HG03025 (cell line): Measurements from ENCODE around the gene ABCB11.

Experiments
- ATAC-seq: cut with Tn5 transposase; IDR thresholded peaks from one replicate; pipeline ENCODE4 v1.9.1; 2021; ENCODE audit warnings: mild to moderate bottlenecking, moderate library complexity; ENCODE audit not compliant: unreplicated experiment, low FRiP score

ABCB11 gene

GRCh38 chr2:169010633-169011460 lies 20.3 kb downstream of the ABCB11 start:
- no peak for ATAC-seq

- ATAC-seq: no peak
These were observed 21.1 kb downstream of the ABCB11 start for GRCh38 chr2:169009865-169010579.

- ATAC-seq: no peak
These were observed 23.2 kb downstream of the ABCB11 start for GRCh38 chr2:169007941-169008340.

- no peak for ATAC-seq
These were observed 23.8 kb downstream of the ABCB11 start for GRCh38 chr2:169007356-169007755.

- no peak for ATAC-seq
These were observed 24.5 kb downstream of the ABCB11 start for GRCh38 chr2:169006665-169007064.

- ATAC-seq: no peak
These were observed 25.1 kb downstream of the ABCB11 start for GRCh38 chr2:169005994-169006393.

- no peak for ATAC-seq
These were observed 26.0 kb downstream of the ABCB11 start for GRCh38 chr2:169005080-169005598.

- no peak for ATAC-seq
These were observed 28.9 kb downstream of the ABCB11 start for GRCh38 chr2:169002161-169002738.

GRCh38 chr2:169001116-169001815 lies 29.9 kb downstream of the ABCB11 start:
- no peak for ATAC-seq

GRCh38 chr2:168999668-169000213 lies 31.4 kb downstream of the ABCB11 start:
- no peak for ATAC-seq

GRCh38 chr2:168998609-168999211 lies 32.4 kb downstream of the ABCB11 start:
- no peak for ATAC-seq

- no peak for ATAC-seq
These were observed 33.3 kb downstream of the ABCB11 start for GRCh38 chr2:168997794-168998193.

- ATAC-seq: no peak
These were observed 34.0 kb downstream of the ABCB11 start for GRCh38 chr2:168997118-168997521.

- no peak for ATAC-seq
These were observed 35.4 kb downstream of the ABCB11 start for GRCh38 chr2:168995744-168996143.

GRCh38 chr2:168993538-168993937 lies 37.6 kb downstream of the ABCB11 start:
- ATAC-seq: no peak

GRCh38 chr2:168992591-168993349 lies 38.4 kb downstream of the ABCB11 start:
- no peak for ATAC-seq

- no peak for ATAC-seq
These were observed 39.1 kb downstream of the ABCB11 start for GRCh38 chr2:168992026-168992425.

GRCh38 chr2:168988755-168989154 lies 42.4 kb downstream of the ABCB11 start:
- ATAC-seq: no peak

GRCh38 chr2:168986398-168986943 lies 44.7 kb downstream of the ABCB11 start:
- no peak for ATAC-seq
